Islet precursor cell (in vitro differentiated cells): ENCODE measurements around the gene ZNF638.
A peak's percentile ranks its signal among the peaks of the same experiment; 100 is the strongest.

Experiments
- DNase-seq: peaks from one replicate; pipeline ENCODE4 v3.0.0-alpha.2; 2018

ZNF638 gene

DNA sequence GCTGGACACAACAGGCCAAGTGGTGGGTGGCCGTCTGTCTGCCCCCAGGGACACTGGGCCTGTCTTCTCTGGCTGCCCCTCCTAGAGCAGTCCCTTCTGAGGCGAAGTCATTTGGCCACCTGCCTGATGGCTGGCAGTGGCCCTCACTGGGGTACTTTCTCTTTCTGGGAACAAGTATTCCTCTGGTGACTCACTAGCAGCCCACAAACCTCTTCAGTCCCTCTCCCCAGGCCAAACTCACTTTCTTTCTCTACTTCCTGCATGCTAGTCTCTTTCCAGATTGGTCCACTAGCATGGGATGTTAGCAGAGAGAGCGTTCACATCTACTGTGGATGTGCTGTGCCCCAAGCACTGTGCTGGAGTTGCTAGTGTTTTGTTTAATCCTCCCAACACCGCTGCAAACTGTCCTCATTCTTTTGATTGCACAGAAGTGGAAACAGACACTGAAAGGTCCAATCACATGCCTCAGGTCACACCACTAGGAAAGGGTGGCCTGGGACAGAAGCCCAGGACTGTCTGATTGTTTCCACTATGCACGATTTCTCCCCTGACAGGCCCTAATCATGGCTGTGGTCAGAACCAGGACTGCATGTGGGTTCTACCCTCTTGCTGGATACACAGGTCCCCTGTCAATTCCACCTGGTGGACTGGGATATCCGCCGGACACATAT, 127.0 kb downstream of the ZNF638 start:
- DNase-seq: peak; percentile 61

DNA sequence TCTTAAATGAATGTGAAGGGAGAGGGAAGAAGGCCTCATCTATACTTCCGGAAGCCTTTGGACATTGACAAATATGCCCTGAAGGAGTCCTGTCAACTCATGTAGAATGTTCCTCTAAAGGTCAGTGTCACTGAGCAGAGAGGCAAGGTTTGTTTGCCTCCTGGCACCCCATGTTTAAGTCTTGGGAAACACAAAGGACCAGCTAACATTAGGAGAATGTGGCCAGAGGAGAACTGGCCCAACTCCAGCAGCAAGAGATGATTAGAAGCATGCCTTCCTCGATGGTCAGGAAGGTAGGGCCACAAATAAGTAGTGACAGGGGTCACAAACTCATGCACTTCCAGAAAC, 127.5 kb downstream of the ZNF638 start:
- no peak for DNase-seq

GRCh38 chr2:71460056-71460455, 128.5 kb downstream of the ZNF638 start:
- DNase-seq: peak; percentile 40

GRCh38 chr2:71460595-71461303, 129.2 kb downstream of the ZNF638 start:
- peak; percentile 55 for DNase-seq

DNA sequence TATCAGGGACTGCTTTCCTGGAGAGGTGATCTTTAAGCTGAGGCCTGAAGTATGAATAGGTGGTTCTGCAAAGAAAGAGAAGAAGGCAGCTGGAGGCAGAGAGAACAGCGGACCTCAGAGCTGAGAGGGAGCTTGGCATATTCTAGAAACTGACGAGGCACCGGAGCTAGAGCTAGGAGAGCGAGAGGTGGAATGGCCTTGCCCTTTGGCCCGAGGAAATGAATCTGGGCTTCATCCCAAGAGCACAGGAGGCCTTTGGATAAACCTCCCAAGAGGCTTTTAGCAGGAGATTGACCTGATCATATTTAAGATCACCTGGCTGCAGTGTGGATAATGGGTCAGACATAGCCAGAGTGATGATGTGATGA, 129.7 kb downstream of the ZNF638 start:
- peak; percentile 35 for DNase-seq

- peak; percentile 41 for DNase-seq
These were observed 130.5 kb downstream of the ZNF638 start for GRCh38 chr2:71462056-71462605.

DNA sequence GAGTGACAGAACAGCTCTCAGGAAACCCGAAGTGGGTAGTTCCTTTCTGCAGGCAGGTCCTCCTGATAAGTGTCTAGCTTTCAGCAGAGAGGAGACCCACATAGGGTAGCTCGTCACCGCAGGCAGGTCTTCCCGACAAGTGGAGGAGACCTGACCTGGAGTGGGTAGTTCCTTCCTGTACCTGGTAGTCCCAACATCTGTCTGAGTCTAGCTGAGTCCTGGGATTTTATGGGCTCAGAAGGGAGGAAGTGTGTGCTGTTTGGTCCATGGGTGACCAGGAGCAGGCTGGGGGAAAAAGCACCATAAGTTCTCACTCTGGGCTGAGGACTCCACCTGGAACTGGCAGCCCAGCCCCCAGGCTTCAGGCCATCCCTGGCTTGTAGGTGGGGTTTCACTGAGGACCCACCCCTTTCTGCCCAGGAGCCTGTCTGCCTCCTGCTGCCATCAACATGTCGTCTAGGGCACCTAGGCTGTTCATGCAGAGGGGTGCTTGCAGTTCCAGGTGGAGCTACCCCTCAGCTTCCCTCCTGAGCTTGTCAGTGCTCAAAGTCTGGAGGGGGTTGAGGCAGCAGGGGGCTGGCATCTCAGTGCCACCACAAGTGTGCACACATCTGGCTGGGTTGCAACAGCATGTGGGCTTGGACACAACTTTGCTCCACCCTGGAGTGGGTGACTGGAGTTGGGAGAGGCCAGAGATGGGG, 131.2 kb downstream of the ZNF638 start:
- peak; percentile 56 for DNase-seq

DNA sequence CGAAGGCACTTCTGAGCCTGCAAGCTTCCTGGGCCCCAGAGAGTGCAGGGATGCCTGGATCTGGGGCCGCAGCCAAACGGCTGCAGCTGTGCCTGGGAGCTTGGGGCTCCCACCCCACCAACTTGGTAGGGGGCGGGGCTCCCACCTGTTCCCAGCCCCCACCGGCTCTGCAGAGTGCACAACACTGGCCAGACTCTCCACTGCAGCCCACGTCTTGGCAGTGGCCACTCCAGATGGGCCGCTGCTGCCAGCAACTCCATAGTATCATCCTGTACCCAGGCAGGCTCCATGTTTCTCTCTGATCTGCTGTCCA, 131.7 kb downstream of the ZNF638 start:
- DNase-seq: peak; percentile 23

DNA sequence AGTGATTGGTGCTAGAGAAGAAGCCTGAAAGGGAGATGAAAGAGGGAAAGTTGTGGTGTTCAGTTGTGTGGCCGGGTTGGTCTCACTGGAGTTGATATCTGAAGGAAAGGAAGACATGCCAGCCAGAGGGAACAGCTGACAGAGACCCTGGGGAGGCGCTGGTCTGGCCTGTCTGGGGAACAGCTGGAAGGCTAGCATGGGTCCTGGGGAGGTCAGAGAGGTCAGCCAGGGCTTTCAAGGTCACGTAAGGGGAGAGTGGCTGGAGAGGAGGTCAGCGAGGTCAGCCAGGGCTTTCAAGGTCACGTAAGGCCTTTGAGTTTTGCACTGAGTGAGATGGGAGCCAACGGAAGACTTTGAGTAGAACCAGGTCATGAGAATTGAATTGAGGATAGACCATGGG, 132.8 kb downstream of the ZNF638 start:
- peak; percentile 29 for DNase-seq

DNA sequence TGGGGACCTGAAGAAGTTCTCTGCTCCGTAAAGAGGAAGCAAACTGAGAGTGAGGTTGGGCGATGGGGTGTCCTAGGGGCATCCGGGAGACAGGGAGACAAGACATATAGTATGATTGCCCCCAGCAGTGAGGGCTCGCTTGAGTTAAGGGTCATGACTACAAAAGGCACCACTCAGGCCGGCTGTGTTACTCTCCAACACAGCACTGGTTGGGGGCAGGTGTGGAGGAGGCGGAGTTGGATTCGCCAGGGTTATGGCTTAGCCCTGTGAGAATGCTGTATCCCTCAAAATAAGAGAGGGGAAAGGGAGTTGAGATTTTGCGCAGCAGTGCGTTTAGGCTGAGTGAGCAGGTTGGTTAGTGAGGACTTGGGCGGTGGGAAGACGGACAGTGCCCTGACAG, 133.8 kb downstream of the ZNF638 start:
- DNase-seq: peak; percentile 49

DNA sequence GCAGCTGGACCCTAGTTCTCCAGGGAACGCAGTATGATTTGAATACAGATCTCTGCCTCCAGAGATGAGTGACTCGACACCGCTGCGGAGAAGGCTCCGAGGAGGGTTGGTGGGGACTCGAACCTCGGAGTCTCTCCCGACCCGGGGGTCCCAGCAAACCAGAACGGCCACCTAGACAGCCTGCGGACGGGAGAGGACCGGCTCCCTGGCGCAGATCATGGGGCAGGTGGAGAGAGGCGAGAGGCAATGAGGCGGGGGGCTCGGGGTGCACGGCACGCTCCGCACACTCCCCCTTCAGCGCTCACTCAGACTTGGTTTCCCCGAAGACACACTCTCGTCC, 134.3 kb downstream of the ZNF638 start:
- DNase-seq: no peak

DNA sequence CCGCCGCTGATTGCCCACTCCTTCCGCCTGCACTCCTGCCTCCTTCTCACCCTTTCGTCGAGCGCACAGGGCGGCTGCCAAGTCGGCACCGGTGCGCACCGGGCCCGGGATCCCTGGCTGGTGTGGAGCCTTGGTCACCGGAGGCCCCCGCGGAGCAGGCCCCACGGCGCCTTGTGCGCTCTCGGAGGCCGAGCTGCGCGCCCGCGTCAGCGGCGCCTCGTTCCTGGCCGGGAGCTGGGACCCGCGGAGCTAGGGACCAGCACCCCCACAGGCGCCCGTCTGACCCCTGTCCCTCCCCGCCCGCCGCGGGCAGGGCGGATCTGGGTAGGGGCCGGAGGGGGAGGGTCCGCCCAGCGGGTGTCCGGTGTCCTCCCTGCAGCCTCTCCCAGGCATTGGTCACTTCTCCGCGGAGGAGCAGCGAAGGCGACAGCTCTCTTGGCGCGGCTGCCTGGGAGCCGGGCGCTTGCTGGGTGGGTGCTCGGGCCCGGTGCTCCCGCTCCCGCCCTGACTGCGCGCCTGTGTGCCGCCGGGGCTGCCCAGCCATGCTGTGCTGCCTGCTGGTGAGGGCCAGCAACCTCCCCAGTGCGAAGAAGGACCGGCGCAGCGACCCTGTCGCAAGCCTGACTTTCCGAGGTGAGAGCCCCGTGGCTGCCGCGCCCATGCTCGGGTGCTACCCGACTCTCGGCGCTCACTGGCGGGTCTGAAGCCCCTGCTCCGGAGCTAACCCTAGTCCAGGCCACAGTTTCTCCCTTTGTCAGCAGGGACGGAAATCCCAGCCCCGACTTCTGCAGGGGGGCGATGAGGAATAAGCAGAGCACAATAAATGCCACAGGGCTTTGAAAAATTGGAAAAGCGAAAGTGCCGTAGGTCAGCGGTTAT, 135.0 kb downstream of the ZNF638 start:
- DNase-seq: peak; percentile 89

- DNase-seq: no peak
These were observed 135.7 kb downstream of the ZNF638 start for GRCh38 chr2:71467180-71467815.

DNA sequence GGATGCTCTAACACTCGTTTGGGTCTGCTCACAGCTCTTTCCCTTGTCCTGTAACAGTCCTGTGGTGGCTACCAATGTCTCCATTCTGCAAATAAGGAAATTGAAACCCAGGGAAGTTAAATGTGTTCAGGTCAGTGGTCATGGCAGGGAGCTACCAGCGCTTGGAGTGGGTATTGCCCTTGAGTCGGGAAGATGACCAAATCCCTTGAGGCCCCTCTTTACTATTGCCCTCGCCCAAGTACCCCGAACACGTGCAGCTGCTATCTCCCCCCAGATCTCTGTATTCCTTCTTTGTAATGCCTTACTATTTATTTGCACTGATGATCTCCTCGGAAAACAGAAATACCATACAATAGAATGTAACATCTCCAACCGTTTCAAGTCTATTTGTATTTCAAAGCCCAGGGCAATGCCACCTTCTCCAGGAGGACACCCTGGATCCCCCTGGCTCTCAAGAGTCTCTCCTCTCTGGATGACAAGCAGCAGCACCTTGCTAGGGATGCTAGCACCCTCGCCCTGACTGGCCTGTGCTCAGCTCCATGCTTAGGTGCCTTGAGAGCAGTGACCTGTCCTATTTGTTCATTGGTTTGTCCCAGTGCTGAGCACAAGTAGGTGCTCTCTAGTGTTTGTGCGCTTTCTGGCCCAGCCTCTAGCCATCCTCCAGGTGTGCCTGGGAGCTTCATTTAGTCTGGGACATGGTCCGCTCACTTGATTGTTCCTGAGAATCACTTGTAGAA, 136.9 kb downstream of the ZNF638 start:
- peak; percentile 49 for DNase-seq

DNA sequence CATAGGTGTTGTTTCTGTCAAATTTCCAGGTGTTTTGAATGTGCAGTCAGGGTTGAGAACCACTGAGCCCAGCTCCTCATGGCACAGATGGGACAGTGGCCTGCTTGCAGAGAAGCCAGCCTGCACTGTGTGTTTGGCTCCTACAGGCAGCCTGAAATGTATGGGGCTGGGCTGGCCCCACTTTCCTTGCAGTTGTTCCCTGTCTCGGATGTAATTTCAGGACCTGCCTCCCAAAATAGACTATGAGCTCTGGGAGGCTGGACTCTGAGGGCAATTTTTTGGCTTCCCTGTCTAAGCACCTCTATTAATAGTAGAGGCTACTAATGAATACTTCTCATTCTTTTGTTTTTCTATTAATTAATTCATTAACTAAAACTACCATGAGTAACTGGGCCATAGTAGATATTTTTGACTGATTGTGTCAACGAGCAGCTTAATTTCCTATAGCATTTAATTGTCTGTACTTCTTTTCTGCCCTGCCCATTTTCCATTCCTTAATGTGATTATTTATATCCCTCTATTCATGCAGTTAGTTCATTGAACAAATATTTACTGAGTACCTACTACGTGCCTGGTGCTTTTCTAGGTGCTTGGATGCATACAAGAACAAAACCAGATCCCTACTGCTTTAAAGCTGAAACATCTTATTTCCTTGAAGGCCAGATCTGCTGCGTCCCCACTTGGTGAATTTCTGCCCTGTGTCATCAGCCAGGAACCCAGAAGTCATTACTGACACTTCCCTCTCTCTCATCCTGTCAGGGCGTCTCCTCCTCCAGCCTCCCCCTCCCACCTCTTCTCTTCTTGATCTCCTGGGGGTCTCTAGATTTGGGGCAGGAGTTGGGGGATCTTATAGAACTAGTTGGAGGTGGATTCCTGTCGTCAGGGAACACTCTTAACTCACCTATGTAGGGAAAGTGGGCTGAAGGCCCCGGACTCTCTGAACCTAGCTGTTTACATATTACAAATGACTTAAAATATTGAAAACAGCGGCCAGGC, 138.1 kb downstream of the ZNF638 start:
- no peak for DNase-seq

GRCh38 chr2:71471276-71471675, 139.7 kb downstream of the ZNF638 start:
- DNase-seq: no peak

DNA sequence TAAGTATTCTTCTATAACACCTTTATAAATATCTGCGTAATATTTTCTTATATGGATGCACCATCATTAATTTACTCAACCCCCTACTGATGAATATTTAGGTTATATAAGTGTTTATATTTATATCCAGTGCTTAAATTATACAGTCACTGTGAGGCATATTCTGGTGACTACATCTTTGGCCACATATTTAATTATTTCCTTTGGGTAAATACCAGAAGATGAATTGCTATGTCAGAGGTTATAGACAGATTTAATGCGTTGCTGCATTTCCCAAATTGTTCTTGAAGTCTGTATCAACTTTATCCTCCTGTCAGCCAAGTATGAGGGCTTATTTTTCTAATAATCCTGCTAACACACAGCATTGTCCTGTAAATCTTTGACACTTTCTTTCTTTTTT, 140.4 kb downstream of the ZNF638 start:
- no peak for DNase-seq

DNA sequence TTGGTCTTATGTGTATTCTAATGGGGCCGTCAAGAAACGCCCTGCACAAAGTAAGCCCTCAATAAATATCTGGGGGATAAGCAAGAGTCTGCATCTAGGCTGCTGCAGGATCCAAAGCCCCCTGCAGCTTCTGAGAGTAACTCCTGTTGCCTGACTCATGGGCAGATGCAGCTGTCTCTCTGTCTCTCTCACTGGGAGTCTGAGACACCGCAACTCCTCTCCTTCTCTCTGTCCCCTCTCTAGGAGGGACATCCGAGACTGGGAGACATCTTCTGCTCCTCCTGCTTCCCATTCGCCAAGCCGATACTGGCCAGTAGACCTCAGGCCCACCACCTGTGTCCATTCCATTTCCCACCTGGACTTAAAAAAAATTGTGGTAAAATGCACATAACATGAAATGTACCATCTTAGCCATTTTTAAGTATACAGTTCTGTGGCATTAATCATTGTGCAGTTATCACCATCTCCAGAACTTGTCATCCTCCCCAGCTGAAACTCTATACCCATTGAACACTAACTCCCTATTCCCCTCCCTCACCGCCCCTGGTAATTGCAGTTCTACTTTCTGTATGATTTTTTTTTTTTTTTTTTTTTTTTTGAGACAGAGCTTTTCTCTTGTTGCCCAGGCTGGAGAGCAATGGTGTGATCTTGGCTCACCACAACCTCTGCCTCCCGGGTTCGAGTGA, 141.9 kb downstream of the ZNF638 start:
- DNase-seq: no peak

DNA sequence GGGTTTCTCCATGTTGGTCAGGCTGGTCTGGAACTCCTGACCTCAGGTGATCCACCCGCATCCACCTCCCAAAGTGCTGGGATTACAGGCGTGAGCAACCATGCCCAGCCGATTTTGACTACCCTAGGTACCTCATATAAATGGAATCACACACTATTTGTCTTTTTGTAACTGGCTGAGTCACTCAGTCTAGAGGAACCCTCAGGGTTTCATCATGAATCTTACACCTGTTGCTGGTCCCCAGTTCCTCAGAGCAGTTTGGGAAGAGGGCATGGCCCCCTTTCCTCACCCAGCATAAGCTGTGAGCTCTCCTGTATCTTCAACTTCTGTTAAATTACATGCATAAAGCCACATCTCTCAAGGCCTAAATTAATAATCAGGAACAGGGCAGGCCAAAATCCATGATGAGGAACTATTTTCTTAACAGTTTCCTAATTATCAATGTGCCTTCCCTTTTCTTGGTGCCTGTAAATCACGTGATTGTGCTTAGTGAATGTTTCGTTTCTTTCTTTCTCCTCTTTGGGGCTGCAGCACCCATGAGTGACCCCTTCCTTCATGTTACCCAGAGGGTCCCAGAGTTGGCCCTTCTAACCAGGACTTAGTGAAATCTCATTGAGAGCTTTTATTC, 142.6 kb downstream of the ZNF638 start:
- DNase-seq: no peak
